M059J (cell line): ENCODE results near the gene BAZ1B. TPM values are rescaled to one million over a fixed set of nuclear protein-coding genes. Genes with fewer than 3 reads are reported as not detected.
A peak's percentile ranks its signal among the peaks of the same experiment; 100 is the strongest.
"Not testable (repeated sequence)": the region's sequence is repeated elsewhere in the genome, so short reads cannot be mapped to it uniquely, and the experiment has no call there.

Experiments
- DNase-seq: peaks from one replicate; pipeline ENCODE4 v3.0.0-alpha.2; 2012; ENCODE audit warnings: low read depth
- total RNA-seq: library from RNA; depleted of rRNA; stranded (reverse); fragments of >200 nt; shearing (Covaris generic); gene quantifications from 2 replicates; pipeline ENCODE4 v1.2.3, GENCODE V29; 2014

The BAZ1B gene
- total RNA-seq, 1 experiment from 2014 or later, result 87.8 TPM

GRCh38 chr7:73443548-73444255, 78.4 kb downstream of the BAZ1B start:
- DNase-seq, result no peak

GRCh38 chr7:73442903-73443500, 79.1 kb downstream of the BAZ1B start:
- peak; percentile 31 for DNase-seq

GRCh38 chr7:73442222-73442902, 79.7 kb downstream of the BAZ1B start:
- DNase-seq, result no peak

GRCh38 chr7:73439410-73439704, 82.7 kb downstream of the BAZ1B start:
- DNase-seq, result no peak

- DNase-seq, result peak; percentile 27
Observed at GRCh38 chr7:73438547-73439409, 83.3 kb downstream of the BAZ1B start.

- DNase-seq, result peak; percentile 18
Observed at GRCh38 chr7:73437621-73438416, 84.3 kb downstream of the BAZ1B start.

- no peak for DNase-seq
Observed at GRCh38 chr7:73437091-73437490, 85.0 kb downstream of the BAZ1B start.

- DNase-seq, result peak; percentile 62
Observed at GRCh38 chr7:73436031-73436929, 85.8 kb downstream of the BAZ1B start.

GRCh38 chr7:73435471-73436009, 86.6 kb downstream of the BAZ1B start:
- DNase-seq, result no peak

- no peak for DNase-seq
Observed at GRCh38 chr7:73434701-73435069, 87.4 kb downstream of the BAZ1B start.

GRCh38 chr7:73433924-73434700, 88.0 kb downstream of the BAZ1B start:
- no peak for DNase-seq

GRCh38 chr7:73432676-73433075, 89.4 kb downstream of the BAZ1B start:
- DNase-seq, result no peak

GRCh38 chr7:73431041-73431835, 90.9 kb downstream of the BAZ1B start:
- peak; percentile 15 for DNase-seq

- not testable (repeated sequence) for DNase-seq
Observed at GRCh38 chr7:73430540-73430939, 91.6 kb downstream of the BAZ1B start.

- peak; percentile 50 for DNase-seq
Observed at GRCh38 chr7:73429622-73430505, 92.2 kb downstream of the BAZ1B start.

GRCh38 chr7:73429215-73429614, 92.9 kb downstream of the BAZ1B start:
- DNase-seq, result peak; percentile 24
